GM19452 (cell line): ENCODE measurements around the gene CRIM1.

Experiments
- ATAC-seq: cut with Tn5 transposase; IDR thresholded peaks from one replicate; pipeline ENCODE4 v1.9.1; 2021; ENCODE audit not compliant: unreplicated experiment

The CRIM1 gene

DNA sequence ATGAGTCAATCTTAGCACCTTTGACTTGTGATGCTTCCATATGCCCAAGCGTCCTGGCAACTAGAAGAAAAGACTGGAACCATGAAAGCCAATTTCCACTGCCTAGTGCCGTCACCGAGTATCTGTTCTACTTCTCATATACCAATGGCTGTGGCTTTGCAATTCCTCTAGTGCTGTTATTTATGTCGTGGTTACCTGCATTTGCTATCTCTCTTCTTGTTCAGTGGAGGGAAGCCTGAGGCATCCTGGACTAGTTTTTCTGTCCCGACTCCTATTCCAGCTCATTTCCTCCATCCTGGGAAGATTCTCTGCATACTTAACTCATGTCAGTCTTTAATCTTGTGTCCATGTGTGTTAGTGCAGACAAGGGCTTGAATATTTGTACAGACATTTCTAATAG lies 124.5 kb downstream of the CRIM1 start:
- ATAC-seq: no peak

GRCh38 chr2:36480636-36481035 lies 125.1 kb downstream of the CRIM1 start:
- ATAC-seq: no peak

DNA sequence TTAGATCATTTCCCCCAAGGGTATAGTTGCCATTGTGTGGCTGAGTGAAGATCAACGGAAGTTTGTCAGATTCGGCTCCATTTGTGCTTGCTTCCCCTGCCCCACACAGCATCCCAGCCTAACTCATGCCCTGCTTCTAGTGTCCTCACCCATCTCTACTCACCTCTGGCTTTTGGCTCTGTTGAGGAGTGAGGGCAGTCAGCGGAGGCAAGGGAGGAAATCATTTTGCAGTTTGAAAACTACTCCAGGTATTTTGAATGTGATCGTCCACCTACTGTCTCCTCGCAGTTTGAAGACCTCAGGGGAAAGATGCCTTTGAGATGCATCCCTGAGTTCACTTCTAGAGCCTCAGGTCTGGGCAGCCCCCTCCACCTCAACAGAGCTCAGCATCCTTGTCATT lies 126.1 kb downstream of the CRIM1 start:
- no peak for ATAC-seq

DNA sequence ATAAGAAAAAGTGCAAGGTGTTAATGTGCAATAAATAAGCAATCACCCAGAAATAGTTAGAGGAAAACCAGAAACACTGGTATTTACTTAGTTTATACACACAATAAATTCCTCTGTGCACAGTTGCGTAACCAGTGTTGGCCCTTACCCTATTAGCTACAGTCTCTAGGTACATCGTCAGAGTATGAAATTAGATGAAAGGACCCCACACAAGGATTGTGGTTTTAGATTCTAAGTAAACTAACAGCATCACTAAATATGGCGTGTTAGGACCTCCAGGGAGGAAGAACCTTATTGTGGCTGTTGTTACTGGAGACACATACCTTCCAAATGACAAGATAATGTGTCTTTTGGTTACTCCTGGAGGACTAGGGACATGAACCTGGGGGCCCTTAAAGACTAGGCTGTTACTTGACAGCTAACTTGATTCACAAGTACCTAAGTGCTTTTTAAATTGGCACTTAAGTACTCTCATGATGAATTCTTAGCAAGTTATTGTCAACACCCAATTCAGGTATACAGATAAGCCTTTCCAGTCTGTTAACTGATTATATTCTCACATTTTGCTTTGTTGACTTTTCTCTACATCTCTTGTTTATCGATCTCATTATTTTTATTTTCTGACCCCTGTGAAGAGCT lies 127.1 kb downstream of the CRIM1 start:
- no peak for ATAC-seq

- ATAC-seq: no peak
Measured at GRCh38 chr2:36483290-36483689, 127.7 kb downstream of the CRIM1 start.

GRCh38 chr2:36484454-36484853 lies 128.9 kb downstream of the CRIM1 start:
- ATAC-seq: no peak

- ATAC-seq: no peak
Measured at GRCh38 chr2:36485521-36485920, 129.9 kb downstream of the CRIM1 start.

DNA sequence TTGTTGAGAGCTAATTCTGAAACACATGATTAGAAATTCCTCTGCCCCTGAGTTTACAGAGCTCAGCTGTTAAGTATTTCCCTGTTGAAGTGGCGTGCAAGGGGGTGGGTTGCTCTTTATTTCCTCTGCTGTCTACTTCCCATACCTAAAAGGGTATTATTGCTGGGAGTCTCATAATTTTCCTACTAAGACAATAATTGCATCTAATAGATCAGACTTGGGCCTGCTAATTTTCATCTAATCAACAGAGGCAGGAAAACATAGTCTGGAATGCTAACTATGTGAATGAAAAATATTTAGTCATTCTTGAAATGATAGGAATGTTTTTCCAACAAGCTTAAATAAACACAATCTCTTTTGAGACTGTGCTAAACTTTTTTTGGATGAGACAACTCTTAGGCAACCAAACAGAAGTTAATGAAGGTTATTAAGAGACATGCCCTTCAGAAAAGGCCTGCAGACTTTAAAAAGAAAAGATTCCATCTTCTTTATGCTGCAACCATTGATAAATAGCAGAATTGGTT lies 131.0 kb downstream of the CRIM1 start:
- no peak for ATAC-seq

DNA sequence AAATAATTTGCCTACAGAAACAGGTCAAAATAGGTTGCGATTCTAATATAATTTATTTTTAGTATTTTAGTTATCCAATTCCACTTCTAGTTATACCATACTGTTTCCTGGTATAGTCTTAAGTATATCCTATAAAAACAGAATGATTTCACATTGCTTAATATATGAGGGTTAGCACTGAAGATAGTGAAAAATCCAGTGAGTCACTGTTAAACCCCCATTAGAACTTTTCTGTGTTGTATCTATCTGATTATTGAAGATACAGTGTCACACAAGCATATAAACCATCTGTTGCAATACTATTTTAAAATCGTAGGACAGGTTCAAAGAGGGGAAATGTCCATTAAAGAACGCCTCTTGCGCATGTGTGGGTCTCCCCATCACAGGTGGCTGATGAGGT lies 132.4 kb downstream of the CRIM1 start:
- ATAC-seq: no peak

- ATAC-seq: no peak
Measured at GRCh38 chr2:36489281-36489680, 133.7 kb downstream of the CRIM1 start.

GRCh38 chr2:36490749-36491148 lies 135.2 kb downstream of the CRIM1 start:
- ATAC-seq: no peak

DNA sequence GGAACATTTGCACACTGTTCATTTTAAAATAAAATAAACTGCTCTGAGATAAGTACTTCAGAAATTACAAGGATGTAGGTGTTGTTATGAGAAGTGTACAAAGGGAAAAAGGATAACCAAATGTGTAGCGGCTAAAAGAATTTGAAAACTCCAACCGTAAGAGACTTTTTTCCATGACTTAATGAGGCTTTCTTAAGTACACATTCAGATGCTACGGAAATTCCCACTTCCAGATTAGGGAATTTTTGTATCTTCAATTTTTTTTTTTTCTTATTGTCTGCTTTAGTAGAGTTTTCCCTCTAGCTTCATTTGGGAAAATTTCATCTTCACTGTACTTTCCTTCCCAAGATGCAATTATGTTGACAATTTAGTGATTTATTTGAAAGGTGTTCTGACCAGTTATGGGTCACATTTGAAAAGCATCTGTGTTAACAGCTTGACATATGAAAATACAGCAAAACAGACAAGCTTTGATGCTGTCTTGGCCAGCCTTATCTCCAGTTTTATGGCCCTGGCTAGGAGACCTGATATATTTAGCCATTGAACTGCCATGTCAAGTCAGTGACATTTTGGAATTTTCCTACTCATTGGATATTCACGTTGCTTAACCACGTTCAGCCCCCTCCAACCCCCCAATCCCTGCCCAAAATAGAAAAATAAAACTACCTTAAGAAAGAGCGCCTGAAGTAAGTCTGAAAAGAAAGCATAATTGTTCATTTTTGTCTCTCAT lies 136.8 kb downstream of the CRIM1 start:
- no peak for ATAC-seq

DNA sequence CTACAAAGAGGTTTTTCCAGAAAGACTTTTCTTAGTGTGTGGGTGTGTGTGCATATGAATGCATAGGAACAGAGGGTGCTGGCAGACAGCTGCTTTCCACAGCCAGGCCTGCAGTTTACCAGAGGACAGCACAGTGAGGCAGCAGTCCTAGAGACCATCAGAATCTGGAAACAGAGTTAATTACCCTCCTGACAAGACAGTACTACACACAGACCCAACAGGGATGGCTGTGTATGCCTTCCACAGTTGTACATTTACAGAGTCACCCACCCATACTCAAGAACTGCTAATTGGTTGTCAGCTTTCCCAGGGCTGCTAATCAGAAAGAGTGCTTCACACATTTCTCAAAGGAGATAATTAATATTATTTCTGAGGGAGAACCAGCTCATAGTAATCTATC lies 137.7 kb downstream of the CRIM1 start:
- ATAC-seq: no peak

GRCh38 chr2:36497570-36498163 lies 142.1 kb downstream of the CRIM1 start:
- ATAC-seq: no peak

- ATAC-seq: no peak
Measured at GRCh38 chr2:36499128-36499820, 143.7 kb downstream of the CRIM1 start.

DNA sequence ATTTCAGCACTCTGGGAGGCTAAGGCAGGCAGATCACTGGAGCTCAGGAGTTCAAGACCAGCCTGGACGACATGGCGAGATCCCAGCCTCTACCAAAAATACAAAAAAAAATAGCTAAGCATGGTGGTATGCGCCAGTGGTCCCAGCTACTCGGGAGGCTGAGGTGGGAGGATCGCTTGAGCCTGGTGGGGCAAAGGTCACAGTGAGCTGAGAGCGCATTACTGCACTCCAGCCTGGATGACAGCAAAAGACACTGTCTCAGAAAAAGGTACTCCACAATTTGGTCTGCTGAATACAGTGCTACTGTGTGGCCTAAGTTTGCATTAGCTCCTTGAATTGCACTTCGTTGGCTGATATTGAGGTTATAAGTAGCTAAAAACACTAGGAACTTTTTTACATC lies 144.5 kb downstream of the CRIM1 start:
- ATAC-seq: no peak

- no peak for ATAC-seq
Measured at GRCh38 chr2:36502081-36502480, 146.5 kb downstream of the CRIM1 start.

DNA sequence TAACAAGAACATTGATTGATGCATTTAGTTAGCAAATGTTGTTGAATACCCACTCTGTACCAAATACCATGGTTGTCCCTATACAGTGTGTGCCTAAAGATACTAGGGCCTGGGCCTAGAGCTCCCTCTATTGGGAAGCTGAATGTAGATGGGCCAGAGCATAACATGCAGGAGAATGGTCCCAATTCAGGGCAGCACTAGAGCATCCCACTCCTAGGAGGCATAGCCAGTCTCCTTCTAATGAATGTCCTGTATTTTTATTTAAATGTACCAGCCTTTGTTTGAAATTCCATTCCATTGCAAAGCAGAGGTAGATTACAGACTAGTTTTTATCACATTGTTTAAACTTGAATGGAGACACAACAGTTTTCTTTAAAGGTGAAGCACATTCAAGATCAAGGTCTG lies 151.8 kb downstream of the CRIM1 start:
- ATAC-seq: peak; percentile 95

- ATAC-seq: no peak
Measured at GRCh38 chr2:36509075-36509474, 153.5 kb downstream of the CRIM1 start.

DNA sequence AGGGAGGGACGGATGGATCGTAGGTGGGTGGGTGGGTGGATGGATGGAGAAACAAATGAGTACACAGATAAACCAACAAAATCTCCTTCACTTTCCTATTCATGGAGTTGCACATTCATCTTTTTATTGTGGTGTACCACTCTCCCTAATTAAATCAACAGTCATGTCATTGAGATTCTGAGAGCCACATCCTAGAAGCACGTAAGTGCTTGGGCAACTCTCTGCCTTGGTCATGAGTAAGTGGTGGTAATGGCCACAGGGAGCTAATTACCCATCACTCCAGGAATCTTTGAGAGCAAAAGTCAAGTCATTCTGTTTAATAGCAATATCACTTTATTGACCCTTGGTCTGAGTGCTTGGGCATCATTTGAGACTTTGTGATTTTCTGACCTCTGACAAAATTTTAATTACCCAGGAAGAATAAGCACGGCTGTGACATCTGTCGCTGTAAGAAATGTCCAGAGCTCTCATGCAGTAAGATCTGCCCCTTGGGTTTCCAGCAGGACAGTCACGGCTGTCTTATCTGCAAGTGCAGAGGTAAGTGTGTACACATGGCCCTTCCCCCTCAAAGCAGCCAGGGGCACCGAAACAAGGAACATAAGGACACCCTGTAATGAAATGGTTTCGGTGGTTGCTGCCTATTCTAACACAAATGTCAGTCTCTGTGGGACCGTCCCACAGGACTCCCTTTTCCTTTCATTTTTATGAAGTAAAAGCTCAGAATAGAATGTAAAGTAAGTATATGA lies 156.5 kb downstream of the CRIM1 start:
- no peak for ATAC-seq

DNA sequence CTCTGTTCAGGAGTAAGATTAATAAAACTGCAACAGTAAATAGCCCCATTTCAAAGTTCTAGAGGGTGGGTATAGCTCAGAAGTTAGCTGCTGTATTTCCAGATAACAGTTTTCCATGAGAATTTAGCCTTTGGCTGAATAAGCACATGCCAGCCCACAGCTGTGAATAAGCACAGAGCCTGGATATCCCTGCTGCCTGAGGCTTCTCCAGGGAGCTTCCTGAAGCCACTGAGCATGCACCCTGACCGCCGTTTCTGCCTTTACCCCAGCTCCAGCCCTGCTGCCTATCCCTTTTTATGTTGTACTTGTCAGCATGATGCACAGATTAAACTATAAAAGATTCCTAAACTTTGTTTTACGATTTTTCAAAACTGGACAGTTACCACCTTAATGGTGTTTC lies 157.1 kb downstream of the CRIM1 start:
- no peak for ATAC-seq
